GM18870 (cell line): ENCODE measurements around the gene ENC1.
"Not testable (repeated sequence)": the region's sequence is repeated elsewhere in the genome, so short reads cannot be mapped to it uniquely, and the experiment has no call there.

Experiments used
- ATAC-seq: cut with Tn5 transposase; IDR thresholded peaks from one replicate; pipeline ENCODE4 v1.9.1; 2021; ENCODE audit warnings: moderate library complexity; ENCODE audit not compliant: unreplicated experiment

Gene ENC1, protein sequence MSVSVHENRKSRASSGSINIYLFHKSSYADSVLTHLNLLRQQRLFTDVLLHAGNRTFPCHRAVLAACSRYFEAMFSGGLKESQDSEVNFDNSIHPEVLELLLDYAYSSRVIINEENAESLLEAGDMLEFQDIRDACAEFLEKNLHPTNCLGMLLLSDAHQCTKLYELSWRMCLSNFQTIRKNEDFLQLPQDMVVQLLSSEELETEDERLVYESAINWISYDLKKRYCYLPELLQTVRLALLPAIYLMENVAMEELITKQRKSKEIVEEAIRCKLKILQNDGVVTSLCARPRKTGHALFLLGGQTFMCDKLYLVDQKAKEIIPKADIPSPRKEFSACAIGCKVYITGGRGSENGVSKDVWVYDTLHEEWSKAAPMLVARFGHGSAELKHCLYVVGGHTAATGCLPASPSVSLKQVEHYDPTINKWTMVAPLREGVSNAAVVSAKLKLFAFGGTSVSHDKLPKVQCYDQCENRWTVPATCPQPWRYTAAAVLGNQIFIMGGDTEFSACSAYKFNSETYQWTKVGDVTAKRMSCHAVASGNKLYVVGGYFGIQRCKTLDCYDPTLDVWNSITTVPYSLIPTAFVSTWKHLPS

GRCh38 chr5:74640450-74640953 lies at the start of gene ENC1:
TSS of gene ENC1 (minus strand) at chr5:74640728. CDS start at chr5:74636485, 4,243 bp downstream.
- ATAC-seq: peak; percentile 34

DNA sequence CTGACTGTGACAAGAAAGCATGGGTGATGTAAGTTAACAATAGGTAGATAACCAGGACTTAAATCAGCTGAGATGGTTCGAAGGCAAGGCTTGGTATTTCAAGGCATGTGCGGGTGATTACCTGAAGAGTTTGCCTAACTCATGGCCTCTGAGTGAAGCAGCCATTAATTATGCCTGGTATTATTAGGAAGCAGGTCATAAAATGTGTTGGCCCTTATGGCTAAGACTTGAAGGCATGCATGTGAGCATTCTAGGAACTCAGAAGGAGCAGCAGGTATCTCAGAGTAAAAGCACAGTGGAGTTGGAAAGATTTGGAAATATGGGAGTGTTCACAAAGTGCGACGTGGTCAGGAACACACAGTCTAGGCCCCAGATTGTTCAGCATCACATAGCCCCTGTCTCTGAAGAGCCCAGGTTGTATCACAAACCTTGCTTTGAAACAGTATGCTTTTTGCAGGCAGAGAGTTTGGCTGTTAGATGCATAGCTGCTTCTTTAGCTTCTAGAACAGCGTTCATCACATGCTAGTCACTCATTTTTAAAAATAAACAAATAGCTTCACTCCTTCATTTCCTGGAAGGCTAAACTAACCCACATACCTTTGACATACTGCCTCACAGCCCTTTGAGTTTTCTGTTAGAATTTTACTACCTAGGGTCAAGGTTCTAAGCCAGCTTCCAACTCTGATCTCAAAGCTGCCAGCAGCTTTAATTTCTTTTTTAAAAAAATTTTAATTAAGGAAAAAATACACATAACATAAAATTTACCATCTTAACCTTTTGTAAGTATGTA lies 46.6 kb upstream of the ENC1 start:
- ATAC-seq: no peak

DNA sequence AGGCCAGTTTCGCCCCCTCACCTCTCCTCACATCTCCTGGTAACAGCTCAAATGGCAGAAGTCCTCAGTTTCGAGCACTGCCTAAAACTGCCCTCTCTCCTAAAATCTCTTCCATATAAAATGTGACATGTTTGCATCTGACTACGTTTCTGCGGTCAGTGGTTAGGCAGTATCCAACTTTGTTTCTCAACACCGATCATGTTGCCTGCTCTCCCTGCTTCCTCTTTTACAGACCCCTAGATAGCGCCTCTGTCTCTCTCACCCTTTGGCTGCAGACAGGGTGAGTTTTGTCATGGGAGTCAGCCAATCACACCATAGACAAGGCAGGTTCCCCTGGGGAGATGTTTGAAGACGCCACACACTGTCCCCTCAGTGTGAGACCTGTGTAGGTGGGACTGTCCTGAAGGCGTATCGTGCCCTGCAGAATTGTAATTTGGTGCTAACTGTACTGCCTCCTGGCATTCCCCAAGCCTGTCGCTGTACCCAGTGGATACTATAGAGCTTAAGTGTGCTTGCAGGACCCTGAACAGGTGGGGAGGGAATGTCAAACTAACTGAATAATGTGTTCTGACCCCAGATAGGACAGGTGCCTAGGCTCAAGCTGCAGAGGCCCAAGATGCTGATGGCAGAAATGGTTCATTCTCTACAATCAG lies 45.6 kb upstream of the ENC1 start:
- peak; percentile 46 for ATAC-seq

GRCh38 chr5:74684900-74685851 lies 44.6 kb upstream of the ENC1 start, which contains the start of gene HEXB:
TSS of gene HEXB (plus strand) at chr5:74685233. CDS start at chr5:74685261, 28 bp downstream.
- peak; percentile 42 for ATAC-seq

DNA sequence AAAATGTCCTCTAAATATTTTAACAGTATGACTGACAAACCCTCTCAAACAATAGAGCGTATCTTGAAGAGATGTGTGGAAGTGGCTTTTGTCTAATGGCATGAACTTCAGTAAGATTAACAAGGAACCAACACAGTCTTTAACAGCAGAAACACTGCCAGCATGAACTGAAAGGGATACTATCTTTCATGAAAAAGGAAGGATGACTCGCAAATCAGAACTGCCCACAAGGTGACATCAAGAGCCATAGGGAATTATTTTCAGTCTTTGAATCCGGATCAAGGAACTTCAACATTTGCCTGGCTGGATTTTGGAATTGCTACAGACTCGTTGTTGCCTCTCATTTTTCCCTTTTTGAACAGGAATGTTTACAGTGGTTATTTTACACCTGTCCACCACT lies 39.4 kb upstream of the ENC1 start:
- no peak for ATAC-seq

DNA sequence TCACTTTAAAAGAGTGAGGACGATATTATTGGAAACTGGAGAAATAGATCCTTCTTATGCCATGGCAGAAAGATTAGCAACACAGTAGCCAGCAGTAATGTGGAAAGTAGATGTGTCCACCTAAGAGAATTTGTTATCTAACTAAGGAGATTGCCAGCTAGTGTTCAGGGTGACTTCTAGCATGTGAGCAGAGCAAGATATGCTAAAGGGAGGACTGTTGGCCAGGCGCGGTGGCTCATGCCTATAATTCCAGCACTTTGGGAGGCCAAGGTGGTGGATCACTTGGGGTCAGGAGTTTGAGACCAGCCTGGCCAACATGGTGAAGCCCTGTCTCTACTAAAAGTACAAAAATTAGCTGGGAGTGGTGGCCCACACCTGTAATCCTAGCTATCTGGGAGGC lies 38.8 kb upstream of the ENC1 start:
- ATAC-seq: not testable (repeated sequence)

DNA sequence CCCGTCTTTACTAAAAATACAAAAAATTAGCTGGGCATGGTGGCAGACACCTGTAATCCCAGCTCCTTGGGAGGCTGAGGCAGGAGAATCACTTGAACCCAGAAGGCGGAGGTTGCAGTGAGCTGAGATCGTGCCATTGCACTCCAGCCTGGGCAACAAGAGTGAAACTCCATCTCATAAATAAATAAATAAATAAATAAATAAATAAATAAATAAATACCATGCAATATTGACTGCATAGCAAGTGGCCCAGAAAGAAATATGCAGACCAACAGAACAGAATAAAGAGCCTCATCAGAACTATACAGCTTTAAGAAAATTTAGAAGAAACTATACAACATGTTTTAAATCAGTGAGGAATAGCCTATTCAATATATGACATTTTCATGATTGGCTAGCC lies 37.6 kb upstream of the ENC1 start:
- ATAC-seq: not testable (repeated sequence)

GRCh38 chr5:74676466-74676865 lies 35.9 kb upstream of the ENC1 start:
- not testable (repeated sequence) for ATAC-seq

DNA sequence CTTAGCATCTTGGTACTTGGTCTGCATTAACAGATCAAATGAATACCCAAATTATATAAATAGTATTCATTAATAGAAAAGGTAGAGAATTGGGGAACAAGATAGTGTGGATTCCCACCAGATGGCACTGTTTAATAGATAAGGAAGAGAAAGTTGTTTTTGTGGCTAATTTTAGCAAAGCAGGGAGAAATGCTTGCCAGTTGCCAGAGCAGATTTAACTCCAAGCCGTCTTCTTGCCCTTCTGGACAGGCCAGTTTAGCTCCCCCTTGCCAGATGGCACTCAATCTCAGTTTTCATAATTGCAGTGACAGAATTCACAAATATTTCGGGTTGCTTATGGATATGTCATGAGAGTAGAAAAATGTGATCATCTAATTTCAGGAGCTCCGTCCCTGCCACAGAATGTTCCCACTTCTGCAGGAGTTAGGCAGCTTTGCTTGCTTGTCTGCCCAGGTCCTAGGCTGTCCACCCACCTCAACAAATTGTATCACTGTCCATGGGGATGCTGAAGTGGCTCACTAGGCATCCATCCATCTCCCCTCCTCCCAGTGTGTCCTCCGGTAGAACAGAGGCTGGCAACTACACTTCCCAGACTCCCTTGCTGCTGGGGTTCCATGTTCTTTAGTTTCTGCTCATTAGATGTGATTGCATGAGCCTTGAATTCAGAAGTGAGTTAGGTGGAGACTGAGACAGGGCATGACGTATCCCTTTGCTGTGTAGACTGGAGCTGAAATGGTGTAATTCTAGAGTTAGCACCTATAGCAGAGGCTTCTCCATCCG lies 32.7 kb upstream of the ENC1 start:
- ATAC-seq: no peak

DNA sequence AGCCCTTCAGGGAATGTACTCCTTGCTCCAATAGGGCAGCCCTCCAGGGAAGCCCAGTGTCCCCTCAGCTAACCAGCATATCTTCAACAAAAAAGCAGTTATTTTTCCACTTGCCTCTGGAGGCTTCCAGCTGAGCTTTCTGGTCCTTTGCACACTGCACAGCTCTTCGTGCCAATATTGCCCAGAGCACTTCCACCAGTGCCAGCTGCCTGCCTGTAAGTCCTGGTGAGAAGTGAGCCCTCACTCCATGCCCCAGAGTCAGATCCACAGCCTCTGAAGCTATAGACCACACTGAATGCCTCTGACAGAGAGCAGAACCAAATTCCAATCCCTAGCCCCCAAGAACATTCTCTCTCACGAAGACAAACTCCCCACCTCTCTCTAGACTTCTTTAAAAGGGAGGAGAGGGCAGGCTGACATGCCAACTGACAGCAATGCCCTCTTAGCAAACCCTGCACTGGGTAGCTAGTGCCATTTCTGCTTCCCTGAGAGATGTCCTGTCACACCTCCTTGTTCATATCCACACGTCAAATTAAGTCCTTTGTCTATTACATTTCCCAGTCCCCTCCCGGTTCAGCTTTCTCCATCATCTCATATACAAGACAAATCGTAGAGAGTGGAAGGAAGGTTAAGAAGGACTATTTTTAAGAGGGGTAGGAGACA lies 31.8 kb upstream of the ENC1 start:
- ATAC-seq: no peak

- ATAC-seq: no peak
Measured at GRCh38 chr5:74670396-74671038, 30.0 kb upstream of the ENC1 start.

DNA sequence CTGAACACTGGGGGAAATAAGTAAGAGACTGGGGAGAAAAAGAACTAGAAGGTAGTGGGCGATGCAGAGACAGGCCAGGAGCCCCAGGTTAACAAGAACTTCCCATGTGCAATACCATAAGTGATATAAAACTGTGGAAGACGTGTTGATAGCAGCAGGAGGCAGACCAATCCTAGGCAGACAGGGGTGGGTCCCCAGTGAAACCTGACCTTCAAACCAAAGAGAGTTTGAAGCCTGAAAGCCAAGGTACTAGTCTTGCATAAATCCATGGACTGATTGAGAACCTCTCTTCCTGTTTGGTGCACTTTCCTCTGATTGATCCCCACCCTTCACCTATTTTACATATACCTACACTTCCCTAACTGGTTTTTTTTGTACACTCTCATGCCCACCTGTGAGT lies 29.3 kb upstream of the ENC1 start:
- ATAC-seq: no peak

DNA sequence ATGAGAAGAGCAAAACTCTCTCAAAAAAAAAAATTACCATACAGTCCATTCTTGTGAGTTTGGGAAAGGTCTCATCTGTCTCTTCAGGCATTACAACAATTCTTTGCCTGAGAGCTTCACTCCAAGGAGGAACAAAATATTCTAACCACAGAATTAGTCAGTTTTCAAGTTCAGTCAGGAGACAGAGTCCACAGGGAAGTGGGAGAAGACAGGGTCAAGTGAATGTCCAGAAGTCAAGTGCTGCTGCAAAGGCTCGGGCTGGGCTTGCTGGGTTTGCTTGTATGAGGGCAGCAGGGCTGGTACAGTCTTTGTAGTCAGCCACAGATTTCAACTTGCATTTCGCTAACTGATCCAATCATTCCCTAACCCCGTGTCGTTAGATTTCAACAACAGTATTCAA lies 26.9 kb upstream of the ENC1 start:
- ATAC-seq: no peak

DNA sequence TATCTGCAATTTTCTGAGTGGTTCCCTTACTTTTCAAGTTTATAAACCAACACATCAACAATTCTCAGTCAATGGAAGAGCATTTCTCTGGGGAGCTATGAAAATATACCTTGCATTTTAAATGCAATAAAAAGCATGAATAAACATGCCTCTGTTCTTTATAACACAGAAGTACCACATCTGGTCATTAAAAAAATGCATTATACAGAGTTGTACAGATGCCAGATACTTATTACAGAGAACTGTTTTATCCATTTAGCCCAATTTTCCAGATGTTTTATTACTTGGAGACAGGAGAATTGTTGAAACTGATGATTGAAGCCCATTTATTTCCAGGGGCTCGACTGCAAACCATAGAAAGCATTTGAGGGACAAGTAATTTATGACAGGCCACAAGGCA lies 25.3 kb upstream of the ENC1 start:
- ATAC-seq: no peak

DNA sequence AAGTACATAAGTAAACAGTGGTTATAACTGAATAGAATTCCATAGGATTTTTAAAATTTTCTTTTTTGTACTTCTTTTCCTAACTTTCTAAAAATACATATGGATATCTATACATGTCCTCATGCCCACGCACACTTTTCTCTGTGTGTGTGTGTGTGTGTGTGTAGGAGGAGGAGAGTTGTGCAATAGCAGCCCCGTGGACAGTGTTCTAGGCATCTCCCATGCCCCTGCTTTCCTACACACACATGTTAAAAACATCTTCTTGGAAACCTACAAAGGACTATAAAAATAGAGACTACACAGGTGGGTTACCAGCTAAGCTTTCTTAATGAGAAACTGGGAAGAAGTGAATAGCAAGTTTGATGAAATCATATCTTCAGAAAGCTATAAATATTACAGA lies 24.7 kb upstream of the ENC1 start:
- no peak for ATAC-seq

GRCh38 chr5:74664551-74664950 lies 24.0 kb upstream of the ENC1 start:
- no peak for ATAC-seq

DNA sequence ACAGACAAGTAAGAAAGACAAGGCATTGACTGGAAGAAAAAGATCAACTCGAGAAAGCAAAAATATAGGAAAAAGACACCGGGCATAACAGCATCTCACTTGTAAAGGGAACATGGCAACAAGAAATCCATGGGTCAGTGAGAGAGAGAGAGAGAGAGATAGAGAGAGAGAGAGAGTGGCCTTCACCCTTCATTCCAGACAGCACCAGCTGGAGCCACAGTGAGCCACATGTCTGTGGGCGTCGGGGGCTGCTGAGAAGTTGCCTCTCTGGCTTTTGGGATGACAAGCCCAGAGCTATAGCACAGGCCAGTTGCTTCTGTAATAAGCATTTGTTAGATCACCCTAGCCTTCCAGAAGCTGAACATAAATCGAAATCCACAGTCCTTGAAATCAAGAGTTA lies 20.3 kb upstream of the ENC1 start:
- ATAC-seq: no peak

- ATAC-seq: no peak
Measured at GRCh38 chr5:74660140-74660539, 19.6 kb upstream of the ENC1 start.
